HG03460 (cell line): Measurements from ENCODE around the gene P2RY6.
"Not testable (repeated sequence)": the region's sequence is repeated elsewhere in the genome, so short reads cannot be mapped to it uniquely, and the experiment has no call there.

Experiments used
- ATAC-seq: cut with Tn5 transposase; IDR thresholded peaks from one replicate; pipeline ENCODE4 v1.9.1; 2021; ENCODE audit not compliant: unreplicated experiment

Gene P2RY6

GRCh38 chr11:73271936-73272679 is at the start of gene P2RY6:
P2RY6 (plus strand) TSS chr11:73272338; CDS start chr11:73296519, 24,181 bp downstream.
- ATAC-seq = no peak

- ATAC-seq = no peak
Observed at GRCh38 chr11:73223998-73224730, 48.0 kb upstream of the P2RY6 start.

- no peak for ATAC-seq
Observed at GRCh38 chr11:73225001-73225686, 47.0 kb upstream of the P2RY6 start.

- no peak for ATAC-seq
Observed at GRCh38 chr11:73225851-73226250, 46.3 kb upstream of the P2RY6 start.

GRCh38 chr11:73226297-73227006 is 45.7 kb upstream of the P2RY6 start:
- no peak for ATAC-seq

- ATAC-seq = no peak
Observed at GRCh38 chr11:73227571-73228211, 44.4 kb upstream of the P2RY6 start.

- ATAC-seq = no peak
Observed at GRCh38 chr11:73228268-73229134, 43.6 kb upstream of the P2RY6 start.

- ATAC-seq = no peak
Observed at GRCh38 chr11:73229321-73229895, 42.7 kb upstream of the P2RY6 start.

GRCh38 chr11:73229896-73230875 is 42.0 kb upstream of the P2RY6 start:
- ATAC-seq = no peak

- ATAC-seq = no peak
Observed at GRCh38 chr11:73230931-73231330, 41.2 kb upstream of the P2RY6 start.

GRCh38 chr11:73232487-73232886 is 39.7 kb upstream of the P2RY6 start:
- not testable (repeated sequence) for ATAC-seq

- no peak for ATAC-seq
Observed at GRCh38 chr11:73233211-73233610, 38.9 kb upstream of the P2RY6 start.

GRCh38 chr11:73233692-73234470 is 38.3 kb upstream of the P2RY6 start:
- no peak for ATAC-seq

- no peak for ATAC-seq
Observed at GRCh38 chr11:73234471-73235181, 37.5 kb upstream of the P2RY6 start.

- ATAC-seq = no peak
Observed at GRCh38 chr11:73235236-73235786, 36.8 kb upstream of the P2RY6 start.

- ATAC-seq = no peak
Observed at GRCh38 chr11:73236205-73236765, 35.9 kb upstream of the P2RY6 start.
